CD4-positive, alpha-beta T cell treated with Interleukin-21 for 1 hour (primary cell): ENCODE results near the gene MUC6.

Experiments
- DNase-seq: peaks from one replicate; pipeline ENCODE4 v3.0.0-alpha.2; 2020

The MUC6 gene

DNA sequence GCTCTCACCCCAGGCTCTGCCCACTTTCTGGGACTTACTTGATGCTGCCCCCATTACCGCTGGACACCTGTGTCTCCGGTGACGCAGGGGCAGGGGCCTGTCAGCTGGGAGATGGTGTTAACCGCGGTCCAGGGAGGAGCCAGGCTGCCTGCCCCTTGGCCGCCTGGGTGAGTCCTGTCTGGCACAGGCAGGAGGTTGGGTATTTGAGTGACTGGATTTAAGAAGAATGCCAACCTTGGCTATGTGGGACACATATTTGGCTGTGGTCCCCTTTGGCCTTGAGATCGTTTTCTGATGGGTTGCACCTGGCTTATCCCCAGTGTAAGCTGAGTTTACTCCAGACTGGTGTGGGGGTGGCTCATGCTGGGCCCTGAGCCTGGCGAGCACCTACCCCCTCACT is 2.5 kb downstream of the MUC6 start:
- no peak for DNase-seq

DNA sequence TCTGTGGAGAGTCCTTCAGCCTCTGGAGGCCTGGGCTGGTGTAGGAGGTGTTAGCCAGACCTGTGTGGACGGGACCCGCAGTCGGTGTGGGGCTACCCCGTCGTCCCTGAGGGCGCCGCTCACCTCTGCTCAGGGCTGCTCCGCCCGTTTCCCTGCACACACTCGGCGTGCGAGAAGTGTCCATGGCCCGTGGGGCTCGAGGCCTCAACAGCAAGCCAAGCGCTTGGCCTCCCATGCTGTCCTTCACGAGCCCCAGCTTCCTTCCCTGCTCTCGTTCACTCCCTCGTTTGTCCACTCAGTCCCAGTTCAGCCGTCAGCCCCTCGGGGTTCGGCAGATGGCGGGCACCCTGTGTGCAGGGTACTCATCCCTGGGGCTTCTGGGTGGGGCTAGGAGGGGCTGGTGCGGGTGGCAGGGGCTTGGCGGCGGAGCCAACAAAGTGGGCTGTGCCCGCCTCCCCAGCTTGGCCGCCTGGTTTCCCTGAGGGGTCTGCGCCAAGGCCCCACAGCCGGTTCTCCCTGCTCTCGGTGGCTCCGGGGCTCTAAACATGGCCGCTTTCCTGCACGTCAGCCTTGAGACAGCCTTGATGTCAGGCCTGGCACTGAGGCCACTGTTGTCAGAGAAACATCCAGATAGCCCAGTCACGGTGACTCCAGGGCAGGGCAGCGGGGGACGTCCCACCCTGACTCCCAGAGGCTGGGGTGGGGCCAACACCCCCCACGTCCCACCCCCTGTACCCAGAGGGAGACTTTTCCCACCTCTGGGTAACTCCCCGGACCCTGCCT is 3.3 kb downstream of the MUC6 start:
- DNase-seq = no peak

DNA sequence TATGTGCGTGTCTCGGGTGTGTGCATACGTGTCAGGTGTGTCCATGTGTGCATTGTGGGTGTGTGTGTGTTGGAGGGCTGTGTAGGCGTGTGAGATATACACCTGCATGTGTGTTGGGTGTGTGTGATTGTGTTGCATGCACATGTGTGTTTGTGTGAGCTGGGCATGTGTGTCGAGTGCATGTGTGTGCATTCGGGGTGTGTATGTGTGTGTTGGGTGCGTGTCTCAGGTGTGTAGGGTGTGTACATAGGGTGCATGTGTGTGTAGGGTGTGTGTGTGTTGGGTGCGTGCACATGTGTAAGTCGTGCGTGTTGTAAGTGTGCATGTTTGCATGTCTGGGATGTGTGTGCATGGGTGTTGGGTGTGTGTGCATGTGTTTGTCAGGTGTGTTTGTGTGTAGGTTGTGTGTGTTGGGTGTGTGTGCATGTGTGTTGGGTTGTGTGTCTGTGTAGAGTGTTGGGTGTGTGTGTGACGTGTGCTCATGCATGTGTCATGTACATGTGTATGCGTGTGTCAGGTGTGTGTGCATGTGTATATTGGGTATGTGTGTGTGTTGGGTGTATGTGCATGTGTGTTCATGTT is 4.1 kb downstream of the MUC6 start:
- DNase-seq = no peak

DNA sequence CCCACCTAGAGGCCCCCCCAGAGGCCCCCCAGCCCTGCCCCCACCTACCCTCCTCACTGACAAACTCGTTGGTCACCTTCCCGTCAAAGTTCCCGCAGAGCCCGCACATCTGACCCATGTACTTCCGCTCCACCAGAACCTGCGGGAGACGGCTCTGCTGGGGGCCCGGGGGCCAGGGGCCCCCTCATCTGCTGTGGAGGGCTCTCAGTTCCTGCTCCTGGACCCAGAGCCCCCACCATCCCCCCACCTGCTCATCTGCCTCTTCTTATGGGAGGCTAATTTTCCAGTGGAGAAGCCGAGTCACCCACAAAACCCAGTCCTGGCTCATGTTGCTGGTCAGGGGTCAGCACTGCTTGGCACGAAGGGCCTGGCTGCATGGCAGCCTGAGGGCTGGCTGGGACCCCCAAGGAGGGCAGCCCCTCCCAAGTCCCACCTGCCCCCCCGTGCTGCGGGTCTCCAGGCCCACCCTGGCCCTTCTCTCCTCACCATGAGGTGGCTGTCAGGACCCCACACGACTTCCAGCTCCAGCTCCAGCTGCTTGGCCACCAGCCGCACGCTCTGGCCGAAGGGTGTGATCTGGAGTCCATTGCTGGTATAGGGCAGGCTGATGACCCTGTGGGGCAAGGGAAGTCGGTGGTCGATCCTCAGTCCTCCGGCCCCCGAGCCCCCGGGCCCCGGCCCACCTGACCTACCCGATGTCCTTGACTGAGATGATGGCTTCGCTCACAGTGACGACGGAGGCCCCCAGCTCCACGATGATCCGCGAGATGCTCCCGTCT is 5.2 kb downstream of the MUC6 start:
- no peak for DNase-seq

DNA sequence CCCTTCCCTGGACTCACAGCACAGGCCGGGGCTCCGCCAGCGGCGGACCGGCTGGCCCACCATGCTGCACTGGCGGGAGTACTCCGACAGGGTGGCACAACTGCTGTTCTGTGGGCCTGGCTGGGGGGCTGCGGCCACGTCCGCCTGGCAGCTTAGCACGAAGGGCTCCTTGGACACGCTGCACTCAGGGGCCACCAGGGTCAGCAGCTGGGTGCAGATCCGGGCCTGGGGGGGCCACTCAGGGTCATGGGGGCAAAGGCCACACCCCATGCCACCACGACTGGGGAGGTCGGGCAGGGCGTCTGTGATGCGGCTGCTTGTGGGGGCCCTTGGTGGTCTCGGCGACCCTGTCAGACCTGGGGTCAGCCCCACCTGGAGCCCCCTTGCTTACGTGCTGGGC is 6.0 kb downstream of the MUC6 start:
- no peak for DNase-seq

DNA sequence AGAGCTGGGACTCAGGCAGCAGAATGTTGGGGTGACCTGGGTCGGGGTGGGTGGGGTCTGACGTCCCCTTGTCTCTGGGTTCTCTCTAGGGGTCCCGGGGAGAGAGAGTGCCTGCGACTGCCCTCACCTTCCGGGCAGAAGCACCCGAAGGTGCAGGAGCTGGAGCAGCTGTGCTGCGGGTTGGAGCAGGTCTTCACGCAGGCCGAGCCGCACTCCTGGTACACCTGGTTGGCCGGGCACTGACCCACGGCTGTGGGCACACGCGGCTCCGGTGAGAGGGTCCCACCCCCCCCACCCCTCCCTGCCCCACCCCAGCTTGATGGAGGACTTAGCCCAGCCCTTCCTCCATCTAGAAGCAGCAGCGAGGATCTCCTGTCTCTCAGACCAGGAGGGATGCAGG is 6.4 kb downstream of the MUC6 start:
- DNase-seq = no peak

DNA sequence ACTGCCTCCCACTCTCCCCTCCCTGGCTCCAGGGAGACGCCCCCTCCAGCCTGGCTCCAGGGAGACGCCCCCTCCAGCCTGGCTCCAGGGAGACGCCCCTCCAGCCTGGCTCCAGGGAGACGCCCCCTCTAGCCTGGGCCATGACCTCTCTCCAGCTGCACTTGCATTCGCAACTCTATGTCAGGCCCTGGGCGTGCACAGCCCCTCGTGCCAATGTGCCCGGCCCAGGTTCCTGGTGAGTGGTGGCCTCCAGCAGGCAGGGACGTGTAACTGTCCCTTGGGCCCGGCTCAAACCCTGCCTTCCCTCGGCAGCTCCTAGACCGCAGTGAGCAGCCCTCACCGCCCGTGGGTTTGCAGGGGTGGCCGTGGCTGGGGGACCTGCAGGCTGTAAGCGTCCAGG is 6.9 kb downstream of the MUC6 start:
- DNase-seq = no peak

DNA sequence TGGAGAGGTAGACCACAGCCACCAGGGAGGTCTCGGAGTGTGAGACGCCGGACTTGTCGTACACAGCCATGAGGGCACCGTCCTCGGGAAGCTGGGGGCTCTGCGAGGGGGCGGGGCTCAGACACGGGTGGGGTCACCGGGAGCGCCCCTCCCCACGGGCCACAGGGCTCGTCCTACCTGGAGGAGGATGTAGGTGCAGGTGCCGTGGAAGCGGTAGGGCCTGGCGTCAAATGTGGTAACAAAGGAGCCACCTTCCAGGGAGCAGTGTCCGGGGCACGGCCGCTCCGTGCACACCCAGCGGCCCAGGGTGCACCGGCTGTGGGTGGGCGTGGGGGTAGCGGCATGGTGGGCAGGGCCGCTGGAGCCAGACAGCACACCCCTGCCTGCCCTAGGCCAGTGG is 7.5 kb downstream of the MUC6 start:
- DNase-seq = no peak

DNA sequence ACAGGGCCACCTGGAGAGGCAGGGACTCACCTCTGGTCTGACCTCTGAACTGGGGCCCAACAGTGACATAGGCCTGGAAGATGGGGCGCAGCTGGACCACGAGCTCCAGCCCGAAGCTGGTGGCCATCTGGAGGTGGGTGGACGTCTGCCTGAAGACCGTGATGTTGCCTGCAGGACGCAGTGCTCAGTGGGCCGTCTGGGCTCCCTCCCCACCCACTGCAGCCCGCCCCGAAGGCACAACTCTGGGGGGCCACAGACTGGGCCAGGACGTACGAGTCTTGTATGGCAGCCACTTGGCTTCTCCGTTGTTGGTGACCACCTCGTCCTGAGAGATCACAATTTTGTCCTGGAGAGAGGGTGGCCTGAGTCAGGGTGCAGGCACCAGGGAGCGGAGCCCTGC is 7.9 kb downstream of the MUC6 start:
- no peak for DNase-seq

DNA sequence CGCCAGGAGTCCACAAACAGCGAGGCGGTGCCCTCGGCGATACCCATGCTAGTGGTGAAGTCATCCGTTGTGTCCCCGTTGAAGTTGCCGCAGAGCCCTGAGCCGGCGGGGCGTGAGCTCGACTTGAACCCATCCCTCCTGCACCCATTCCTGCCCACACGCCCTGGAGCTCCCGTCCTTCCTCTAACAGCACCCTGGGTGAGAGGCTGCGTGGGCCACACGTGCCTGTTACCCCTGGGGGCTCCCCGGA is 8.3 kb downstream of the MUC6 start:
- DNase-seq = no peak

DNA sequence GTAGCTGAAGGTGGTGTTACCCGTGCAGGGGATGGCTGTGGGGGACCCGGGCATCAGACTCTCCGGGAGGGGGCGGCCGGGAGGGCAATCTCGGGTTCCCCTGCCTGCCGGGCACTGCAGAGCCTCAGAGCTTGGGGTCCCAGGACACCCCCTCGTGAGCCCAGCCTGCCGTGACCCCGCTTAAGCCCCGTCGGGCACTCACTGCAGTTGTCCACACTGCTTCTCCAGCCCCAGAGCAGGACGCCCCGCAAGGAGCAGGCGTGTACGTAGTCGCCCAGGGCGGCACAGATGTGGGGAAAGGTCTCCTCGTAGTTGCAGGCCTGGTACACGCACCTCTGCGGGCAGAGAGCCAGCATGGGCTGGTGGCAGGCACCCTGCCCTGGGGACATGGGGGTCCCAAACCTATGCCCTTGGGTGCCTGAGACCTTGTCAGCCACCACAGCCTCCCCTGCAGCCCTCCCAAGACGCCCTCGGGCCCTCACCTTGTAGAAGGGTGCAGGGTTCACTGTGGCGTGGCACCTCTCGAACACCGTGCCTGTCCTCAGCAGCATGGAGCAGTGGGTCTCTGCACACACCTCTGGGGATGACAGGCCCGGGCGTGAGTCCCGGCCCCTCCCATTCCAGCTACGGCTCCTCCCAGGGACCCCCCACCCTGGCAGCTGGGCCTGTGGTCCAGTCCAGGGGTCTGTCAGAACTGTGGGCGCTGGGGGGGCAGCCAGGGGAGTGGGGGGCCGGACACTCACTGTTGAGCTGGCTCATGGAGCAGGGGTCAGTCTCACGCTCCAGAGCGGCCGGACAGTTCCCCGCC is 8.8 kb downstream of the MUC6 start:
- no peak for DNase-seq

DNA sequence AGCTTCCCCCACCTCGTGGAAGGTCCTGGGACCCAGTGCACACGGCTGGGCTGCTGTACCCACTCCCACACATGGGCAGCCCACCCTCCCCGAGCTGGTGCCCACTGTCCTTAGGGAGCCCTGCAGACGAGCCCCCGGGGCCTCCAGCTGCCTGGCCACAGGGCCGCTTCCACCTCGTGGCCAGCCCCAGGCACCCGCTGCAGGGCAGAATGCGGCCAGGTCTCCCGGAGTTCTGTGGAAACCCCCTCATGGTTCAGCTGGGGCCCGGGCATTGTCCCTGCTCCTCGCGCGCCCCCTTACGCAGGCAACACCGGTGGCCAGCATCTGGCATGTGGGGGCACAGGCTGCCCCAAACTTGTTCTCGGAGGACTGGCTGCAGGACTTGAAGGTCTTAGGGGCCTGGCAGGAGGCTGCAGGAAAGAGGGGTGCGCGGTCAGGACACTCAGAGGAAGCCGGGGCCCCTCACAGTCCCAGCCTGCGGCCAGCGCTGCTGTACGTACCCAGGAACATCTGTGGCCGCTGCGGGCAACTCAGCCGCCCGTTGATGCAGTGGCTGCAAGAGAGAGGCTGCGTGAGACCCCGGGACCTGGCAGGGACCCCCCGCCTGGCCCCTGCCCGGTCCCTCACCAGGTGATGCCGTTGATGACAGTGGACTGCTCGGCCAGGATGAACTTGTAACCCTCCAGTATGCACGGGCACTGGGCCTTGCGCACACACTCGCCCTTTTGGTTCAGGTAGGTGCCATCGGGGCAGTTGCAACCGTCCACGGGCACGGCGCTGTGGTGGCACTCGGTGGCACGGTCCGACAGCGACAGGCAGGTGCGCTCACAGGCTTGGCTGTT is 9.7 kb downstream of the MUC6 start:
- no peak for DNase-seq

DNA sequence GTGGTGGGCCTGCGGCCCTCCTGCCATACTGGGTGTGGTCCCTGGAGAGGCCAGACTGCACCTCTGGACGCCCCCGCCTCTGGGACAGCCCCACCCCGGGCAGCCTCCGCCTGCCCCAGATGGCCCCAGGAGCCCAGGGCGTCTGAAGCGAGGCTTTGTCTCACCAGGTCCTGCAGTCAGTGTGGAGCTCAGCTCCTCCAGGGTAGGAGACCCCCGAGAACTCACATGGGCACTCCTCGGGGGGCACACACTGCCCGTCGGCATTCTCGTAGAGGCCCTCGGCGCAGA is 10.4 kb downstream of the MUC6 start:
- no peak for DNase-seq

DNA sequence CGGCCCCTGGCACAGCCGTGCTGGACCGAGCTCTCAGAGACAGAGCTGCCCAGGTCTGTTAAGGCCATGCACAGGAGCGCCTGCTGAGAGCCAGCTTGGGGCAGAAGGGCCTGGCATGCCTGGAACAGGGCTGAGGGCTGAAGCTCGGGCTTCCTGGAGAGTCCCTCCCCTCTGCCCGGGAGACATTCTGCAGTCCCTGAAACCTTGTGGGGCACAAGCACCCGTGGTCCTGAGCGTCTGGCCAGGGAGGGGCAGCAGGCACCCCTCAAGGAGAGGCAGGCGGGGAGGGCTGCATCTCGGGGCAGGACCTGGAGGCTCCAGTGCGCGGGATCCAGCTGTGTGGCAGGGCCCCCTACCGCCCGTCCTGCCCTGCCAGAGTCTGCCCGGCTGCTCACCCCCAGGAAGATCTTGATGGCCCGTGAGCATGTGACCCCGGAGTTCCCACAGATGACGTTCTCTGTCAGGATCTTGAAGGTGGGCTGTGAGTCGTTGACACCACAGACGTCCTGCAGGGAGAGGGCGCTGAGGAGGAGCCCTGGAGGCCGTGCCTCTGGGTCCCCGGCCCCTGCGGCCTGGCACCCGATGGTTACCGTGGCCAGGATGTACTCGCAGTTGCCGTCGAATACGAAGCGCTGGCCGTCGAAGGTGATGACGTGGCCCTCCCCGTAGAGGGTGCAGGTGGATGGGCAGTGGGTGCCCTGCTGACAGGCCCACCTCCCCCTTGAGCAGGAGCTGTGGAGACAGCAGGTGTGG is 10.9 kb downstream of the MUC6 start:
- DNase-seq = no peak

DNA sequence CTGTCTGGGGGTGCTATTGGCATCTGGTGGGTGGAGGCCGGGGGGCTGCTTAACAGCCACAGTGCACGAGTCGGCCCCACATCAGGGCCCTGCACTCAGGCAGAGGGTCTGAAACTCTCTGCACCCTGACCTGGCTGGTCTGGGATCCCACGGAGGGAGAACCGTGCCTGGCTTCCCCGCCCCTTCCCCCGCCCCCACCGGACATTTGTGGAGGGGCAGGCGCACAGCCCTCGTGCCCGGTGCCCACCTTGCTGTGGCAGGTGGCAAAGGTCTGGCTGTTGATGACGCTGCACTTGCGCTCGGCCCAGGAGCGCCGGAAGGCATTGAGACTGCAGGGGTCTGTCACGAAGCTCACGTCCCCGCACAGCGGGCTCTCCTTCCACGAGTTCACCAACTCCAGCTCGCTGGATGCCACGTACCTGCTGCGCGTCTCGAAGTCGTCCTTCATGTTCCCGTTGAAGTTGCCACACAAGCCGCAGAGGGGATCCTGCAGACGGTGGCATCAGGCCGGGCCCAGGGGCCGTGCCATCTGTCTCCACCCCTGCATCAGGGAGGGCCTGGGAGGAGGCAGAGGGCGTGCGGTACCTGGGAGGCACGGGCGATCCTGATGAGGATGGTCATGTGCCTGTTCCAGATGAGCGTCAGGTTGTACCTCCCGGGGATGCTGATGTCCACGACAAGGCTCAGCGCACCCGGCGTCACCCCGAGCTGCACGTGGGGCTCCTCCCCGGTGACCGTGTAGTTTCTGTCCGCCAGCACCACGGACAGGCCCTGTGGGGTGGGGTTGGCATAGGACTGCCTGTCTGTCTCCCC is 11.7 kb downstream of the MUC6 start:
- DNase-seq = no peak

DNA sequence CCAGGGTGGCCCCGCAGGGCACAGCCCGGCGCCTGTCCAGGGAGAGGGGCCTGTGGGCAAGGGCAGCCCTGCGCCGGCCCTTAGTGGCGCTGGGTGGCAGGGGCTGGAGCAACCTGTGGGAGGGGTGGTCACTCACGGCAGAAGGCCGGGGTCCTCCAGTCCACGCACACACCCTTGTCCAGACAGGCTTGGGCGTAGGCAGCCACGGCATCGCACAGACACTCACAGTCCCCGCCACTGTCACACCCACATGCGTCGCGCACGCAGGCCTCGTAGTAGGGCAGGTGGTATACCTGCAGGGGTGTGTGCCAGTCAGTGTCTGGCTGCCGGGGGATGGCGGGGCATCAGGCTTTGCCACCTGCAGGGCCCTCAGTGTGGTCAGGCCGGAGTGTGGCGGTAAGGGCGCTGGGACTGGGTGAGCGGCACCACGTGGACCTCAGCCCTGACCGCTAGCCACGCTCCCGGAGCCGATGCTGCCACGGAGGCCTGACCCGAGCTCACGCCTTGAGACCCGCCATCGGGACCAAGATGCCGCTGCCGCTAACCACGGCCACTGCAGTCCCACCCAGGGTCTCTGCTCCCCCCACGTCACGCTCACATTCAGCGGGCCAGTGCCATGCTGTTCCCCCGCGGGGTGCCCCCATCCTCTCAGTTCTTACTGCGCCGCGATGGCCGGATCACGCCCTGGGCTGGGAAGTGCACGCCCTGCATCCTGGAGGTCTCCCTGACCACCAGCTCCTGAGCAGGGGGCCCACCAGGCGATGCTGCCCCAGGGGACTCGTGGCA is 12.5 kb downstream of the MUC6 start:
- DNase-seq = no peak

DNA sequence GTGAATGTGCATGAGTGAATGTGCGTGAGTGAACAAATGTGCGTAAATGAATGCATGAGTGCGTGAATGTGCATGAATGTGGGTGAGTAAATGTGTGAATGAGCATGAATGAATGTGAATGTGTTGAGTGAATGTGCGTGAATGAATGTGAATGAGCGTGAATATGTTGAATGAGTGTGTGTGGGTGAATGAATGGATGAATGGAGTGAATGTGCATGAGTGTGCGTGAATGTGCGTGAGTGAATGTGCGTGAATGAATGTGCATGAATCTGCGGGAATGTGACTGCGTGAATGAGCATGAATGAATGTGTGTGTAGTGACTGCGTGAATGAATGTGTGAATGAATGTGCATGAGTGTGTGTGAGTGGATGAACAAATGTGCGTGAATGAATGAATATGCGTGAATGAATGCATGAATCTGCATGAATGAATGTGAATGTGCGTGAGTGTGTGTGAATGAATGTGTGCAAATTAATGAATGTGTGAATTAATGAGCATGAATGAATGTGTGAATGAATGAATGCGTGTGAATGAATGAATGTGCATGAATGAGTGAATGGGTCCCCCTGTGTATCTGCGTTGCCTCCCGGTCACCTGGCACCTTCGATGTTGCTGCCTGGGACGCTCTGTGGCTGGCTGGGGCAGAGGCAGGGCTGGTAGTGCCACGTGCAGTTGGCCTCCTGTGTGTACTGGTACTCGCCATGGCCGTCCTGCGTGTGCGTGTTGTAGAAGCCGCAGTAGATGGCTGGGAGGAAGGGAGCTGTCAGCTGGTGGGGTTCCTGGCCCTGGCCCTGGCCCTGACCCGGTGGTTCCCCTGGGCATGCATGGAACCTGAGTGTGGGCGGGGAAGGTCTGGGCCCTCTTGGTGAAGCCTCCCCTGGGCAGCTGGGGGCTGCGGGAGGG is 13.4 kb downstream of the MUC6 start:
- no peak for DNase-seq

DNA sequence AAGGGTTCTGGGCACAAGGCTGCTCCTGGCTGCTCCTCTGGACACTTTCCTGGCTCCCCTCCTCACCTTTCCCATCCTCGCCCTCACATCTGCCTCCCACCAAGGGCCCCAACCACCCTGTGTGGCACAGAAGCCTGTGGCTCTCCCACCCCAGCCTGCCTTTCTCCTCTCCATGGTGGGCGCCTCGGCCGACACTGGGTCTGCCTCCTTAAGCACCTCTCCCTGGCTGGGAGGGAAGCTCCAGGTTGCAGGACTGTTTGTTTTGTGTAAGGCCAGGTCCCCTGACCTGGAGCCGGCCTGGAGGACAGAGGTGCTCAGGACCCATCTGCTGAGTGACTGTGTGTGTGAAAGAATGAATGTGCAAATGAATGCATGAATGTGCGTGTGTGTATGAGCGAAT is 14.1 kb downstream of the MUC6 start:
- DNase-seq = no peak

DNA sequence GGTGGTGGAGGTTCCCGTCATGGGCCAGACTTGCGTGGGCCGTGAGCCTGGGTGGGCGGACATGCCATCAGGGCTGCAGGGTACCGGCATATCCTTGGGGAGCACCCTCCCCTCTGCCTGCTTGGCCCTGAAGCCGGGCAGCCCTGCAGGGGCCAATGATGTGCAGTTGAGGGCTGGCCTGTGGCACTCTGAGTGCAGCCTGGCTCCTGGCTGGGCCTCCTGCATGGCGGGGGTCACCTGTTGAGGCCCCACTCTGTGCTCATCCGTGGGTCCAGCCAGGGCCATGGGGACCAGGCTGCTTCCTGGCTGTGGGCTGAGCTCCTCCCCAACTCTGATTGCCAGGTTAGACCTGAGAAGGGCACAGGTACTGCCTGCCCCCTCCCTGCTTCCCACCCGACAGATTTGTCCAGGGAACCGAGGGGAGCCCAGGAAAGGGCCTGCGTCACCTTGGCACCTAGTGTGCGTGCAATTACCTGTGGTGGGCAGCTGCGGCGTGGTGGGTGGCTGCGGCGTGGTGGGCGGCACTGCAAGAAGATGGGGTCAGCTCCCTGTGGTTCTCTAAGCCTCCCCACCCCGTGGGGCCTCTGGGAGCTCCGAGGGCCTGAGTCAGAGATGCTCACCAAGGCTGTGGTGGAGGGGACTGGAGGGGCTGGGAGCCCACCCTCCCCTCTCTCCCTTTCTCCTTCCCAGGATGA is 16.2 kb downstream of the MUC6 start:
- DNase-seq = no peak
